Fibroblast of skin of left quadriceps (primary cell): ENCODE data around the gene TMC5.
"Not testable (repeated sequence)": the region's sequence is repeated elsewhere in the genome, so short reads cannot be mapped to it uniquely, and the experiment has no call there.

Source experiments
- DNase-seq, 2 experiments: peaks; one replicate each; pipeline ENCODE4 v3.0.0-alpha.2; 2013; ENCODE audit warnings: low read depth in 2 of 2

TMC5 gene

DNA sequence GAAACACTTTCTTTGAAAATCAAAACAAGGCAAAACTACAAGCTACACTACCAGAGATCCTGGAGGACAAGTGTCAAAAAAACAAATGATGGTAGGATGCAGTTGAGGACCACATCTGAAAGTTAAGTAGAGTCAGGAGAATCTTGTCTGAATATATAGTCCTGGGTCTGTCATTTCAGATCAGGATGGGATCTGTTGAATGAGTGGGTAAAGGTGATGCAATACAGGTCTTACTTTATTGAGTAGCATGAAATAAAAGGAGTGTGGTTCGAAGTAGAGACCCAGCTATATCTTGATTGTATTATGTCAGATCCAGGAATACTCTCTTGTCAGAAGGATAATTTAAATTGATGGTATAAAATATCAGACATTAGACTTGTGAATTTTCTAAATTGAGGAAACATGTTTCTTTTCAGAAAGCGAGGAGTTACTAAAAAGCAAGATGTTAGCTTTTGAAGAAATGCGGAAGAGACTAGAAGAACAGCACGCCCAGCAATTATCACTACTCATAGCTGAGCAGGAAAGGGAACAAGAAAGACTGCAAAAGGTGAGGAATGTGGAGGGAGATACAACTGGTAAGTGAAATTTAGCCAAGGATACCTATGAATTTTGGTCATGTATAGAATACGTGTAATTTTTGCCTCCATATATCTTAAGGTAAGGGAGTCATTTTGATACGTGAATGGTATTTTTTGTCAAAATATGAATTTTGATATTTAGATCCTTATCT, 122.7 kb downstream of the TMC5 start:
- no peak for DNase-seq

DNA sequence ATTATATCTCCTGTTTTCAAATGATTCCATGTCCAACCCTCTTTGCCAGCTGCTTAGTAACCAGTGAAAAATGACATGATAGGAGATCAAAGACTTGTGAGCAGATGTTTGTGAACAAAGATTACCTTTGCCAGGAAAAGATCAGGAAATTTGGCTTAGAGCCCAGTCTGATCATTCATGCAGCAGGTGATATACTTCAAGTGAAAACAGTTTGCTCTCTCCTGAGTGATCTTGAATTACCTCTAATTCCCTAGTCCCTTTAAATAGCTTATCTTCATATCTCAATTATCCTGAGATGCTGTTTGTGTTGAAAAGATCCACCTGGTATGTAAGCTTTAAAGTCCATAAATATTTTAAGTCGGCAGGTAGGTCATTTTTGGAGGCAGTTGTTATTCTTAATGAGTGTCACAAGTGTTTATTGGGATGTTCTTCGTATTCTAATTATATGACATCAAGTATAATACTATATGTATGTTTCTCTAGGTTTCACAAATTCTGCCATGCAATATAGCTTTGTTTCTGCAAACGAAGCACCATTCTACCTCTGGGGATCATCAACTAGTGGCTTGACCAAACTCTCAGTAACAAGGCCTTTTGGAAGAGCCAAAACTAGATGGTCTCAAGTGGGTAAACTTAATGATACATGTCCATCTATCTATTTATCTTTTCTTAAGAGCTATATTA, 124.6 kb downstream of the TMC5 start:
- no peak for DNase-seq

DNA sequence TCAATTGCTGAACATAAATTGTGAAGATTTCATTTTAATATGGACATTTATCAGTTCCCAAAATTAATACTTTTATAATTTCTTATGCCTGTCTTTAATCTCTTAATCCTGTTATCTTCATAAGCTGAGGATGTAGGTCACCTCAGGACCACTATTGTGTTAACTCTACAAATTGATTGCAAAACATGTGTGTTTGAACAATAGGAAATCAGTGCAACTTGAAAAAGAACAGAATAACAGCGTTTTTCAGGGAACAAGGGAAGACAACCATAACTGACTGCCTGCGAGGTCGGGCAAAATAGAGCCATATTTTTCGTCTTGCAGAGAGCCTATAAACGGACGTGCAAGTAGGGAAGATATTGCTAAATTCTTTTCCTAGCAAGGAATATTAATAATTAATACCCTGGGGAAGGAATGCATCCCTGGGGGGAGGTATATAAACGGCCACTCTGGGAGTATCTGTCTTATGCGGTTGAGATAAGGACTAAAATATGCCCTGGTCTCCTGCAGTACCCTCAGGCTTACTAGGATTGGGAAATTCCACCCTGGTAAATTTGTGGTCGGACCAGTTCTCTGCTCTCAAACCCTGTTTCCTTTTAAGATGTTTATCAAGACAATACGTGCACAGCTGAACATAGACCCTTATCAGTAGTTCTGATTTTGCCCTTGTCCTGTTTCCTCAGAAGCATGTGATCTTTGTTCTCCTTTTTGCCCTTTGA, 125.8 kb downstream of the TMC5 start:
- DNase-seq, result not testable (repeated sequence)

DNA sequence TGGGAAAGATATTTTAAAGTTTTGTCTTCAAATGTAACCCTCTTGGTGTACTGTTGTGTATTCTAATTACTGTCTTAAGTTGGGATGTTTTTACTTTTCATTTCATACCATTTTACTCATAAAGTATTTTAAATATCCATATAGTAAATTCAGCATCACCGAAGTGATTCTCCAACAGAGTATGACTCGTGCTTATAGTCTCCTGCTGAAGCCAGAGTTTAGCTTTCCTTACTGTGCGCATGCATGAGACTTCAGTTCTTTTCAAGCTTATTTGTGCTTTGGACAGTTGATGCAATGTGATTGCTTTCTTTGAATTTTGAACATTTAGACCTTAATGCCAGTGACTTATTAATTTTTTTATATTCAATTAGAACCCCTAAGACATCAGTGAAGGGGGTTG, 130.5 kb downstream of the TMC5 start:
- no peak for DNase-seq
